SH-SY5Y (cell line): ENCODE measurements around the gene MBNL1.

Source experiments
- GATA2 ChIP-seq: IDR thresholded peaks from 2 replicates; pipeline ENCODE4 v1.6.1; 2011; ENCODE audit warnings: mild to moderate bottlenecking, low read depth, low read length
- GATA3 ChIP-seq: IDR thresholded peaks from 2 replicates; pipeline ENCODE4 v1.6.1; 2011; ENCODE audit warnings: low read depth, mild to moderate bottlenecking, low read length, moderate library complexity

MBNL1 gene

GRCh38 chr3:152291649-152292066, 22.9 kb downstream of the MBNL1 start:
- TF ChIP-seq GATA2 = no peak
- TF ChIP-seq GATA3 = no peak

- TF ChIP-seq GATA3 (no peak), GATA2 (no peak)
Measured at GRCh38 chr3:152292366-152292765, 23.6 kb downstream of the MBNL1 start.

- TF ChIP-seq GATA2 (no peak), GATA3 (no peak)
Measured at GRCh38 chr3:152293347-152294006, 24.7 kb downstream of the MBNL1 start.

GRCh38 chr3:152295344-152295743, 26.6 kb downstream of the MBNL1 start:
- TF ChIP-seq GATA3 = no peak
- TF ChIP-seq GATA2 = no peak

GRCh38 chr3:152295806-152296205, 27.1 kb downstream of the MBNL1 start:
- TF ChIP-seq GATA2 (no peak), GATA3 (no peak)

- no peak for TF ChIP-seq GATA3
- no peak for TF ChIP-seq GATA2
Measured at GRCh38 chr3:152296382-152296781, 27.7 kb downstream of the MBNL1 start.

GRCh38 chr3:152296971-152297370, 28.2 kb downstream of the MBNL1 start:
- no peak for TF ChIP-seq GATA3
- TF ChIP-seq GATA2 = no peak

- TF ChIP-seq GATA2 (peak; percentile 10; the same call in 1 of the 2 replicates), GATA3 (0 out of 2 replicates have a peak, but pooled peaks have one; percentile 21)
Measured at GRCh38 chr3:152298393-152299248, 29.9 kb downstream of the MBNL1 start.

GRCh38 chr3:152299249-152299976, 30.7 kb downstream of the MBNL1 start:
- no peak for TF ChIP-seq GATA2
- no peak for TF ChIP-seq GATA3

GRCh38 chr3:152300029-152300731, 31.5 kb downstream of the MBNL1 start:
- TF ChIP-seq GATA3 (no peak), GATA2 (no peak)

- TF ChIP-seq GATA3 (no peak), GATA2 (no peak)
Measured at GRCh38 chr3:152301745-152302181, 33.0 kb downstream of the MBNL1 start.

GRCh38 chr3:152302521-152303021, 33.8 kb downstream of the MBNL1 start:
- TF ChIP-seq GATA3 = no peak
- TF ChIP-seq GATA2 = no peak

- TF ChIP-seq GATA3 = no peak
- TF ChIP-seq GATA2 = no peak
Measured at GRCh38 chr3:152304160-152304559, 35.4 kb downstream of the MBNL1 start.

GRCh38 chr3:152305075-152305474, 36.3 kb downstream of the MBNL1 start:
- no peak for TF ChIP-seq GATA3
- no peak for TF ChIP-seq GATA2

- TF ChIP-seq GATA2 (no peak), GATA3 (no peak)
Measured at GRCh38 chr3:152307829-152308474, 39.2 kb downstream of the MBNL1 start.
